GM21529 (cell line): ENCODE results near the gene SLC16A9.
A peak's percentile ranks its signal among the peaks of the same experiment; 100 is the strongest.

Experiments used
- ATAC-seq: cut with Tn5 transposase; IDR thresholded peaks from one replicate; pipeline ENCODE4 v1.9.1; 2021; ENCODE audit not compliant: unreplicated experiment

SLC16A9 gene

DNA sequence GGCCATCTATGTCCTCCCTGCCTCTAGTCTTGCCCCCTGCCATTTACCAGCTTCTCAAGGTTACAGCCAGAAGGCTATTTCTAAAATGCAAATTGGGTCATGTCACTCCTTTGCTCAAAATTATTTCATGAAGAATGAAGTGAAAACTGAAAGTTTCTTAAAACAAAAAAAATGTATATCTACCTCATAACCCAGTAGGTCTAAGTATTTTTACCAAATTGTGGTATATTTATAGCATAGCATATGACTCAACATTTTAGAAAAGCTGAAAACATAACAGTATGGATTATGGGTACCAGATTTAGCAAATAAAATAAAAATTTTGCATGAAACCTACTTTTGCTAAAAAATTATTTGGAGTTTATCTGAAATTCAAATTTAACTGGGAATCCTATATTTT is 78.4 kb downstream of the SLC16A9 start:
- ATAC-seq = no peak

DNA sequence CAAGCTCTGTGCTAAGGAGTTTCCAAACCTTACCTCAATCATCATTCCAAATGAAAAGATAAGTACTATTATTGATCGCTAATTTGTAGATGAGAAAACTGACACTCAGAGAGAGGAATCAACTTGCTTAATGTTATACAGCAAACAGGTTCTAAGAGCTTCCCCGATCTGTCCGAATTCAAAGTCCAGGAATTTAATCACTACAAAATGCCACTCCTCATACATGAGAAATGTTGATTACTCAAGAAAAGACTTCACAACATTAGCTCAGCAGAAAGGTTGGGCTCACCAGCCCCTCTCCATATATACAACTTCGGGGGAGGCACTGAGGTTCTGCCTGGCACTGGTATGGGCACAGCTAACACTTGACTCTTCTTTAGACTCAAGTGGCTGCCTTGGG is 80.7 kb downstream of the SLC16A9 start:
- no peak for ATAC-seq

- no peak for ATAC-seq
These were observed 81.2 kb downstream of the SLC16A9 start for GRCh38 chr10:59628456-59628855.

DNA sequence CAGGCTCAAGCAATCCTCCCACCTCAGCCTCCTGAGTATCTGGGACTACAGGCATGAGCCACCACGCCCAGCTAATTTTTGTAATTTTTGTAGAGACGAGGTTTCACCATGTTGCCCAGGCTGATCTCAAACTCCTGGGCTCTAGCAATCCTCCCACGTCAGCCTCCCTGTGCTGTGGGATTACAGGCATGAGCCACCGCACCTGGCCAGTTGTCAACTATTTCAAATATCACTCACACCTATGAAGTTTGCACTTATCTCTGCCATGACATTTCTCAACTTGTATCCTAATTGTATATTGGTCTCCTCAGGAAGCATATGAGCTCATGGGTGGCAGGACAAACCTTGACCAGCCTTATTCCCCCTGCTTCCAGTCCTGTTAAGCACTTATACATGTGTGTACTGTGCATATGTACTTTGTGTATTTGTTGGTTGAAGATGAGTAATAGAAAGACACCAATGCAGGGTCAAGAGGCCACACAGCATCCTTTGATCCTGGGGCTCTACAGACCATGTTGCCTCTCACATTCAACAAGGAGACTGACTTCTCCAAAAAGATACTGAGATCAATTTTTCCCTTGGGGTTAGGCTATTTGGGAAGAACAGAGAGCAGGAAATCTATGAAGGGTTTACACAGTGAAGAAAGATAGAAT is 82.2 kb downstream of the SLC16A9 start:
- no peak for ATAC-seq

- no peak for ATAC-seq
These were observed 83.2 kb downstream of the SLC16A9 start for GRCh38 chr10:59626523-59626869.

DNA sequence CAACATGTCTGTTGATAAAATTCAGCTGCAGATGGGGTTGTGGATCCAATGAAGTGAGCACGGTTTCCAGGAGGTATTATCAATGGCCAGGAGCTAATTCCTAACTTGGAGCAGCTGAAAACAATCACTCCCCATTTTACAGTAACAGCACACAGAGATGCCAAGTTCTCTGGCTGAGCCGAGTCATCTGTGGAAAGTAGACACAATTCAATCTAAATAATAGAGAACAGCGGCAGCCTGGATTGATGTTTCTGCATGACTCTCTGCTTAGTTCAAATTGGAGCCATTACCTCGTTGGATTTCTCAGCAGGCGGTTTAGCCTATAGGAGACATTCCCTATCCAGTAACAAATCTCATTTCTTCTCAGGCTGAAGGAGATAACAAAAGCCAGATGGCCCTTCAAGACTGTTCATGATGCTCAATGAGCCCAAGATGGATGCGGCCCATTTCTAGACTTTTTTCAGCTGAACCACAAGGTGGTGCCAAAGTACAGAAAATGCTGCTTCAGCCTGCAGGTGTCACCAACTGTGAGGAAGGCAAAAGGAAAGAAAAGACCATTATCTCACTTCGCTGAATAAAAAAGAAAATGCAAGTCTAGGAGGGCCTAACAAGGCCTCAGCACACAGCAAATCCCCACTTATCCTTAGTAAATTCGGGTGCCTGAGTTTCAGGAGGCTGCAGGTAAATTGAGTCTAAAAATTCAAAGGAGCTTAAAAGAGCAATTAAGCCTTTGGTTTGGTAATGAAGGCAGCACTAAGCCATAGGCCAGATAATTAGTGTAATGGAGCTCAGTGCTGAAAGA is 83.7 kb downstream of the SLC16A9 start:
- peak; percentile 88 for ATAC-seq

DNA sequence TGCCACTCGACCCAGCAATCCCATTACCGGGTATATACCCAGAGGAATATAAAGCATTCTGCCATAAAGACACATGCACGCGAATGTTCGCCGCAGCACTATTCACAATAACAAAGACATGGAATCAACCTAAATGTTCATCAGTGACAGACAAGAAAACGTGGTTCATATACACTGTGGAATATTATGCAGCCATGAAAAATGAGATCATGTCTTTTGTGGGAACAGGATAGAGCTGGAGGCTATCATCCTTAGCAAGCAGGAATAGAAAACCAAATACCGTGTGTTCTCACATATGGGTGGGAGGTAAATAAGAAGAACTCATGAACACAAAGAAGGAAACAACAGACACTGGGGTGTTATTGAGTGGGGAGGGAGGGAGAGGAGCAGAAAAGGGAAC is 84.7 kb downstream of the SLC16A9 start:
- ATAC-seq = no peak

- ATAC-seq = no peak
These were observed 85.5 kb downstream of the SLC16A9 start for GRCh38 chr10:59624136-59624535.

GRCh38 chr10:59623133-59624121 is 86.2 kb downstream of the SLC16A9 start:
- no peak for ATAC-seq

- ATAC-seq = no peak
These were observed 87.1 kb downstream of the SLC16A9 start for GRCh38 chr10:59622320-59623132.

DNA sequence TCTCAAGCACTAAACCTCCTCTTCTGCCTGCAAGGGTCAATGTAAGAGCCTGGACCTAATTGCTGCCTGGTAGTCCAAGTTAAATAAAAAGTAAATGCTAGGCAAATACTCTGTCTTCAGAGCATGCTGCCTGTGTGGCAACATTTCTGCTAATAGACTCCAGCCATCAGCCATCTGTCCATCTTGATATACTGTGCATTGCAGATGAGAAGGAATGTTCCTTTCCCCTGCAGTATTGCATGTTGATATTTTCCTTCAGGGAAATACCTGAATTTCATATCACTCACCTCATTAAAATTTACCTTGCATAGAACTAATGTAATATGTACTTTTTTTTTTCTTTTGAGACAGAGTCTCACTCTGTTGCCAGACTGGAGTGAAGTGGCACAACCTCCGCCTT is 87.9 kb downstream of the SLC16A9 start:
- no peak for ATAC-seq

DNA sequence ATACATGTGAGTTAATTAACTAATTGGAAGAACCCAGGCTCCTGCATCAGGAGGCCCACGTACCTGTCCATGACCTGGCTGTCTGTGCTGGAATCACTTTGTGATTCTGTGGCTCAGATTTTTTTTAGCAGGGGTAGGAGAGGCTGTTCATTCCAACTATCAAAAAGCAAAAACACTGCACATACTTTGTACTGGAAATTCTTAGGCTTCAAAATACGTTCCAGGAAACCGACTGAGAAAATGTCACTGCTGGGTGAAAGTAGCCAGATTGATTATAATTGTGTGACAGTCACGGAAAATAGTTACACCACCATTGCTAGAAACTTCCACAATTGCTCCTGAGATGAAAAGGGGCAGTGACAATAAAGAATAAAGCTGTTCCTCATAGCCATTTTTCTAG is 91.0 kb downstream of the SLC16A9 start:
- ATAC-seq = no peak

- no peak for ATAC-seq
These were observed 91.7 kb downstream of the SLC16A9 start for GRCh38 chr10:59617996-59618395.

- ATAC-seq = no peak
These were observed 98.6 kb downstream of the SLC16A9 start for GRCh38 chr10:59611048-59611447.

DNA sequence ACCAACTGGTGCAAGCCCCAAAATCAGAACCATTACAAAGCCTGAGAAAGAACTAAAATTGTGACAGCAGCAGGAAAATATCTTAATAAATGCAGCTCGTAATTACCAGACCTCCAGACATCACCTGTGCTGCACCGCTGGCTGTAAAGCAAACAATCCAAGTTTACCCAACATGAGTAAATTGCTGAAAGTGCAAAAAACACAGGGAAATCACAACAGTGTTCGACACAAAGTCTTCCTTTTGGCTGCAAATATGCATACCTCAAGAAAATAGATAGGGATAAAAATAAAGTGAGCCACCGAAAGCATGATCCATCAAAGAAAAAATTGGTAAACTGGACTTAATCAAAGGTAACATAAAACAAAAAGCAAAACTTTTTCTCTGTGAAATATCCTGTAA is 101.7 kb downstream of the SLC16A9 start:
- ATAC-seq = no peak

GRCh38 chr10:59606551-59606961 is 103.1 kb downstream of the SLC16A9 start:
- ATAC-seq = no peak

GRCh38 chr10:59601985-59602384 is 107.7 kb downstream of the SLC16A9 start:
- no peak for ATAC-seq
